ENCODE results near the gene NR2C1.
"Not testable (repeated sequence)": the region's sequence is repeated elsewhere in the genome, so short reads cannot be mapped to it uniquely, and the experiment has no call there.

NR2C1 gene

GRCh38 chr12:95072900-95073697 lies at the start of gene NR2C1:
Gene NR2C1 (minus strand): TSS chr12:95073618. CDS start chr12:95067384, 6,234 bp downstream.
- DNase-seq: peak; percentile 93

- DNase-seq: no peak
Measured at GRCh38 chr12:95118788-95119179, 45.4 kb upstream of the NR2C1 start.

GRCh38 chr12:95118138-95118787 lies 44.8 kb upstream of the NR2C1 start:
- peak; percentile 93 for DNase-seq

GRCh38 chr12:95117178-95117599 lies 43.8 kb upstream of the NR2C1 start:
- DNase-seq: peak; percentile 80

GRCh38 chr12:95116773-95117172 lies 43.4 kb upstream of the NR2C1 start:
- peak; percentile 1 for DNase-seq

- DNase-seq: peak; percentile 3
Measured at GRCh38 chr12:95116341-95116740, 42.9 kb upstream of the NR2C1 start.

GRCh38 chr12:95115641-95116040 lies 42.2 kb upstream of the NR2C1 start:
- DNase-seq: no peak

GRCh38 chr12:95114766-95115405 lies 41.5 kb upstream of the NR2C1 start:
- DNase-seq: peak; percentile 44

GRCh38 chr12:95107362-95107761 lies 33.9 kb upstream of the NR2C1 start:
- no peak for DNase-seq

- DNase-seq: no peak
Measured at GRCh38 chr12:95105540-95105939, 32.1 kb upstream of the NR2C1 start.

GRCh38 chr12:95104919-95105452 lies 31.6 kb upstream of the NR2C1 start:
- DNase-seq: no peak

GRCh38 chr12:95102916-95103671 lies 29.7 kb upstream of the NR2C1 start:
- DNase-seq: peak; percentile 82

GRCh38 chr12:95101957-95102356 lies 28.5 kb upstream of the NR2C1 start:
- not testable (repeated sequence) for DNase-seq

- DNase-seq: no peak
Measured at GRCh38 chr12:95100264-95101190, 27.1 kb upstream of the NR2C1 start.

GRCh38 chr12:95099270-95099790 lies 25.9 kb upstream of the NR2C1 start:
- DNase-seq: no peak

GRCh38 chr12:95096852-95097251 lies 23.4 kb upstream of the NR2C1 start:
- peak; percentile 59 for DNase-seq

GRCh38 chr12:95096378-95096777 lies 23.0 kb upstream of the NR2C1 start:
- no peak for DNase-seq

- not testable (repeated sequence) for DNase-seq
Measured at GRCh38 chr12:95095866-95096265, 22.4 kb upstream of the NR2C1 start.

GRCh38 chr12:95089462-95089861 lies 16.0 kb upstream of the NR2C1 start:
- no peak for DNase-seq

- DNase-seq: peak; percentile 4
Measured at GRCh38 chr12:95088379-95088778, 15.0 kb upstream of the NR2C1 start.

GRCh38 chr12:95085612-95086011 lies 12.2 kb upstream of the NR2C1 start:
- DNase-seq: no peak

Measured in fibroblast of skin of right biceps (primary cell).